Activated T-cell treated with anti-CD3 and anti-CD28 coated beads for 1 hour (primary cell): Measurements from ENCODE around the gene BABAM2.
A peak's percentile ranks its signal among the peaks of the same experiment; 100 is the strongest.
"Not testable (repeated sequence)": the region's sequence is repeated elsewhere in the genome, so short reads cannot be mapped to it uniquely, and the experiment has no call there.

Experiments
- DNase-seq: peaks from one replicate; pipeline ENCODE4 v3.0.0-alpha.2; 2020; ENCODE audit warnings: low read depth

BABAM2 gene

DNA sequence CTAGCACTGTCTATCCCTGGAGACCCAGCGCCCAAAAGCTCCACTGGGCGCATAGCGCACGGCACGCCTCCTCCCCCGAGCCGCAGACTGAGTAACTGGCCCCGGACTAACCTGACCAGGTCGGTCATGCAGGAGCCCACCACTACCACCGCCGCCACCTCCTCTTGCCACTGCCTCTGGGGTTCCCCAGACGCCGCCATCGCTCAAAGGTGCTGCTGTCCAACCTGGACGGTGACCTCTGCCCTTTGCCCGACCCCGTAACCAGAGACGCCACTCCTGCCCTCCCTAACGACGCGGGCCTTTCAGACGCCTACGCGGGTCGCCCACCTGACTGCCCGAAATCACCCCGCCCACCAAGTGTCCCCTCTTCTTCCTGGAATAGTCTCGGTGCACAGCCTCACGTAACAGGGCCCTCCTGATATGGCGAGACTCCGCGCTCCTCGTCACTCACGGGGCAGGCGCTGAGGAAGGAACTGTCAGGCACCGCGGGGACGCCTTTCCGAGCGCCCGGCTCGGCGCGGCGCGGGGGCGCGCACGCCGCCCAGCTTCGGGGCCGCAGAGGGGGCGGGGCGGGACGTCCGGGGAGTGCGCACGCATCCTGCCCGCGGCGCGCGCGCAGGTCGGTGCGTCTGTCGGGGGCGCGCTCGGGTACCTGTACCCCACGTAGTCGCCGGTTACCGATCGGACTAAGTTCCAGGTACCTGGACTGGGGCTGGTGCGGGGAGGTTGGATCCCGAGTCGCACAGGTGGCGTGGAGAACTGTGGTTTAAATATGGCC, at the start of gene BABAM2, which contains the start of gene RBKS:
BABAM2 (plus strand) TSS at position 584 of the 778 bp plus-strand sequence. CDS start 3,828 bp downstream, outside the sequence.
RBKS (minus strand) TSS at position 242 of the 778 bp plus-strand sequence; CDS start at position 200, 42 bp downstream.
- peak; percentile 87 for DNase-seq

DNA sequence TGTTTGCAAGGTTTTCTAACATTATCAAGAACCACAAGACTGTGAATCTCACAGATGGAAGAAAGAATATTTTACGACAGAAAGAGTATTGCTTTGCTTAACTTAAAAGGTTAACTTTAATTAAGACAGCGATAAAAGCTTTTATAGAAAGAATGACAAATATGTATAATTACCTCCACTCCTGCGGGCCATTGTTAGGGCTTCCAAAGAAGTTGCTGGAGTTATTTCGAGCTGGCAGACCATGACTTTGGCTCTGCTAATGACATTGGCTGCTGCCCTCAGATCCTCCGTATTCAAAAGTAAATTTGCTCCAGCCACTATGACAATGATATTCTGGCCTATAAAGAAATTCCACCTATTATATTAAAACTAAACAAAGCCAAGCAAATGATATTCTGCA, 47.6 kb upstream of the BABAM2 start:
- no peak for DNase-seq

DNA sequence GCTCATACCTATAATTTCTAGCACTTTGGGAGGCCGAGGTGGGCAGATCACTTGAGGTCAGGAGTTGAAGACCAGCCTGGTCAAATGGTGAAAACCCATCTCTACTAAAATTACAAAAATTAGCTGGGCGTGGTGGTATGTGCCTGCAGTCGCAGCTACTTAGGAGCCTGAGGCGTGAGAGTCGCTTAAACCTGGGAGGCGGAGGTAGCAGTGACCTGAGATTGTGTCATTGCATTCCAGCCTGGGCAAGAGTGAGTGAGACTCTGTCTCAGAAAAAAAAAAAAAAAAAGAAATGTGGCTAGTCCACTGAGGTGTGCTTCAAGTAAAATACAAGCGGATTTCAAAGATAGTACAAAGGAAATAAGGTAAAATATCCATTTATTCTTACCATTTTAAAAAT, 46.5 kb upstream of the BABAM2 start:
- no peak for DNase-seq

DNA sequence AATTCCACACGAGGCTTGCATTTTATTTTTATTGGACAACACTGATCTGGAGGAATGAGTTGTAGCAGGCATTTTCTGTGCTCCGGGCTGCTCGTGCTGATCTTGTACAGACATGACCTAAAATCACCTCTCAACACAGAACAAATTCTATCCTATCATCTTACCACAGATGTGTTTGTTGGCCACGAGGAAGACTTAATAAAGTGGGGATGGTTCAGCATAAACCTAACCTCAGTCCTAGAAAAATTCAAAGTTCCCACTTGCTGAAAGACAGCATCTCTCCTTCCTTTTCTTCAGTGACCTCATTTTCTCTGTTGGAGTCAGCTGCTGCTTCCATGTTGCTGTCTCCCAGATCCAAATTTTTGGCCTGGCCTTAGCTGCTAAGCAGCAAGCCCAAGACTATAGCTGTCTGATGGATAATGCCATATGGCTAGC, 45.7 kb upstream of the BABAM2 start:
- DNase-seq, result no peak

DNA sequence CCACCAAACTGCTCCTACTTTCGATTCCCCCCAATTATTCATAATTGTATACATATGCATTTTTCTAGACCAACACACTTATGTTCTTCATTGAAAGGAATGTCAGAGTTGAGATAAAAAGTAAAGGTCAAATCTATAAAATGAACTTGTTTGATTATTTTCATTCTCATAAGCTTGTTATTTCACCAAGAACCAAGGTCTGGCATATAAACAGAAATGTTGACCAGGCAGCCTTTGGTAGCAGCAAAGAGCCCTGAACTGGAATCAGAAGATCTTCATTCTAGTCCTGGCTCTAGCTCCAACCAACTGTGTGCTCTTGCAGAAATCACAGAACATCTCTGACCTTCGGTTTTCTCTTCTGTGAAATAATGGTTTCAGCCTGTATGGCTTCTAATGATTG, 43.2 kb upstream of the BABAM2 start:
- DNase-seq, result no peak

DNA sequence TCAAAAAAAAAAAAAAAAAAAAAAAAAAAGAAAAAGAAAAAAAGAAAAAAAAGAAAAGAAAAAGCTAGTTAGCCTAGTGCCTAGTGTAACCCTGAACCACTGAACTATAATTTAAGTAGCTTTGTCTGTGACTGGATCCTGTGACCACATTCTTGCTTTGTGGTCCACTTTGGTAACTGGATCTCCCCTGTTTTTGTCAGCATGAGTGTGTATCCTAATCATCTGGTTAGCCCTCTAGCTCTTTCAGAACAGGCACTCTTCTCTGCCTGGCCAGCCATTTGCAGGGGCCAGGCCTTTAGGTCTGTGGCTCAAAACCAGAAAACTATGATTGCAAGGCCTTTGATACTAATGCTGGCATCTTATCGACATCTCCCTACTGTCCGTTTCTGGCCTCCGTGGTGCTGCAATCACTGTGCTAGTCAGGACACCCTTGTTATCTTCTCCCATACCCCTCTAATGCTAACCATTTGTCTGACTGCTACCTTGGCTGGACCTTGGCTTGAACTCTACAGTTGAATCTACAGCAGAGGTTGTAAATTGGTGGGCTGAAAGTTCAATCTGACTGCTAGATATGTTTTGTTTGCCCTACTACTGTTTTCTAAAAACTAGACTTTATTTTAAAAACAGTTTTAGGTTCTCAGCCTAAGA, 40.8 kb upstream of the BABAM2 start:
- no peak for DNase-seq

DNA sequence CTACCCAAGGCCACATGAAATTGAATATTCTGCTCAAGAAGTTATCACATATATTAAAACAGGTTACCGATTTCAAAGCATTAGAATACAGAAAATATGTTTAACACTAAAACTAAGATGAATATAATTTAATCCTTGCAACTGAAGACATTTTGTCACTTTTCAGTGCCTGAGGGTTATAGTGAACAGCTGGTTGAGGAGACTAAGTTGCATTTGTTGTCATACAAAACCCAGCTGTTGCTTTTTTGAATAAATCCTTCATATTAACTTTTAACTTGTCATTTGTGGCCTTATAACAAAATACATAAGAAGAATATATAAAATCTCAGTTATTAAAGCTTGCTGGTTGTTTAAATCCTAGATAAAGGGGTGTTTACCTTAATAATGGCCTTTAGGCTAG, 37.8 kb upstream of the BABAM2 start:
- DNase-seq, result no peak

DNA sequence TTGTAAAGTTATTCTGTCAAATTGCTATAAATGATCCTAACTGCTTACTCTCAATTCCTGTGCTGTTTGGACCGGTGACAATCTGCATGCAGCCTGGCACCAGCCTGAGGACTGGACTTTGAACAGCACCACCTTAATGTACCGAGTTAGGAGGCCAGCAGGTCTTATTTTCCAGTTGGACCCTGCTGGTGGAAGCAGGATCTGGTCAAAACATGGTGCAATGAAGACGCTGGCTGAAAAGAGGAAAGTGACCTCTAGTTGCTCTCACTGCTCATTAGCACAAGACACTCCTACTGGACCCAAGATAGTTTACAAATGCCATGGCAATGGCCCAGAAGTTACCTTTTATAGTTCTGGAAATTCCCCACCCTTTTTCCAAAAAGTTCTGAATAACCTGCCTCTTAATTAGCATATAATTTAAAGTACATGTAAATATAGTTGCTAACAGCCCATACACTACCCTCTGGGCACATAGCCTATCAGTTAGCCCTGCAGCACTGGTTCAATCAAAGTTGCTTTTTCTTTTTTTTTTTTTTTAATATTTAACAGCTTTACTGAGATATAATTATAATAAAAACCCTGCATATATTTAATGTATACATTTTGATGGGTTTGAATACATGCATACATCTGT, 36.2 kb upstream of the BABAM2 start:
- DNase-seq, result no peak

DNA sequence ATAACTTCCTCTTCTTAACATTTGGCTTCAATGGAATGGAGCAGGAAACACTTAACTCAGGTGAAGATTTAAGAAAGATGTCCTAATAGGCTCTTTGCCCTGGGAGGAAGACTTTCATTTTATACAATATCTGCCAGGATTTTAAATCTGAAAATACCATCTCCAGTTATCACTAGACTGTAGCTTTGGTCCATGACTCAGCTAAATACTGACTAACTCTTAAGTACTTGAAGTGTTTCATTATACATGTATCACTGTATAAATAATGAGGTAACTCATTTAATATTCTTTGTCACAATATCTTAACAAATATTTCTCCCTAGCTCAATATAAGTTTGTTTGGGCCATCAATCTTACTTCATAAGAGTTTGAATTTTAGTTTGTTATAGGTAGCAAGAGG, 35.1 kb upstream of the BABAM2 start:
- DNase-seq, result no peak

DNA sequence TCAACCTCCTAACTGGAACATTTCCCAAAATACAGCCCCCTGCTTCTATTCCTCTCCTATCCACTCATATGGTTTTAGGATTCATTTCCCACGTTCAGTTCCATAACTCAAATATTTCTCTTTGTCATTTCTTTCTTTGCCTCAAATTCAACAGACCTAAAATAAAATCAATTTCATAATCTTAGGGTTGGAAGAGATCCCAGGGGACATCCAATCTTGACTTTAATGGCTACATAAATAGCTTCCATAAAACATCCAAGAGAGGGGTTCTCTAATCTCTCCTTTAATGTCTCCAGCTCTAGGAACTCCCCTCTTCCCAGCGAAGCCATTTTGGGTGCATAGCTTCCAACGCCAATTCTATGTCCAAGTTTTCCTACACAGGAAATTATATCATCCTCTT, 34.1 kb upstream of the BABAM2 start:
- DNase-seq, result no peak

DNA sequence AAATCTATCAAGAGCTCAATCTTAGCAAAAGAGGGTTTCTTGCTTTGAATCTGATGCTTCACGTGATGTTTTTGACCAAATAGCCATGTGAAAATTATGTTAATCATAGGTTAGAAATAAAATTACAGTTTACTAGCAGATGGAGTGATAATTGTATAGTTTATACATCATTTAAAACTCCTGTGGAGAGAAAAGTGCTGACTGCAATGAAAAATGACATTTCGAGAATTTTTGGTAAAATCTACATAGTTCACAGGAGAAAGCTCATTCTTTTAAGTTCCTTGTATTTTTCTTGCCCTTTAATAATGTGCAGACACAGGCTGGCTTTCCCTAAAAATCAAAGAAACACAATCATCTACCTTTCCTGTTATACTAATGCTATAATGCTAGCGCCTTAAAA, 33.6 kb upstream of the BABAM2 start:
- DNase-seq, result no peak

DNA sequence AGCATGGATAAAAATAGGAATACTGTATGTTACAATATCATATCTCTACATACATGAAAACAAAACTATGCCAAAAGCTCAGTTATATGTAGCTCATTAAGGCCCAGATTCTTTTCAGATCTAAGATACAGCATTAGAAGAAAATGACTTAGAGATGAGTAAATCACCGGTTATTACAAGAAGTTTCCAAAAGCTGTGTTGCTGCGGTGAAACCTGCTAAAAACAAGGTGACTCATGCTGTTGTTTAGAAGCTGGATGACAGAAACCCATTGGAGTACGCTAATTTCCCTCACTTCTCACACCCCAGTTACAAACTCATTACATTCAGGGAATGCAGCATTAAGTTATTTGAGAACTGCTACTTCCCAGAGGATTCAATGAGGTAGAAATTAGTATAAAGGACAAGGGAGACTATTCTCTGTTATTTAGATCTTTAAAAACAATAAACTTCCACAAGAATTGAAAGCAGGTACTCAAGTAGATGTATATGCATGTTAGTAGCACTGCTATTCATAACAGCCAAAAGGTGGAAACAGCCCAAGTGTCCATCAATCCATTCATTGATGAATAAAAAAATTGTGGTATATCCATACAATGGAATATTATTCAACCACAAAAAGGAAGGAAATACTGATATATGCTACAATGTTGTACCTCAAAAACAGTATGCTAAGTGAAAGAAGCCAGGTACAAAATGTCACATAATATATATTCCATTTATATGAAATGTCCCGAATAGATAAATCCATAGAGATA, 32.9 kb upstream of the BABAM2 start:
- no peak for DNase-seq

DNA sequence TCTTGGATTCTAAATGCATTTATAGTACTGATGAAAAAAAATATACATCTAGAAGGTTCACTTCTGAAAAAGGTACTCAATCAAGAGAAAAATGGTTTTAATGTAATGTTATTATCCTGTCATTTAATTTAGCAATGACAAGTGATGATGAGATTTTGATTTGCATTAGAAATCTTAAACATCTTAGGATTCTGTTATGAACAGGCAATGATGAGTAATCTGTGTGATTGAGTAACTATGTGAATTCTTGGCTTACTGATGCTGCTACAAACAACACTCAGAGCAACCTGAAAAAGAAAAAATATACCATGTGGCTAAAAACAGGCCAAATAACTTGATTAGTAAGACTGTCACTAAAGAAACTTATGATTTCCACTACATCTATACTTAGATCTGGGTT, 30.4 kb upstream of the BABAM2 start:
- DNase-seq, result no peak

DNA sequence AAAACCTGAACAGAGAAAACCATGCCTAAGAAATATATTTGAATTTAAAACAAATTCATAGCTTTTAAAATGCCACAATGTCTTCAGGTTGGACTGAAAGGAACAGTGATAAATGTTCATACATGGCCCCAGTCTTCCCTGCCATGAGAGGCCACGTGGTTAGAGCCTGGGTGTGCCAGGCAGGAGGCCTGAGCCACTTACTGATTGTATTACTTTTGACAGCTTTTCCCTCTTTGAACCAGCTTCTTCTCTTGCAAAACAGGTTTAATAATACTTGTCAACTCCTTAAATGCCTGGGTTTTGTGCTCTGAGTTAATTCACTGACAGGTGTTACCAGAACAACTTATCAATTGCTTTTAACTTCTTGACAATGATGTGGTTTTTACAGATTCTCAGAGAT, 27.4 kb upstream of the BABAM2 start:
- no peak for DNase-seq

DNA sequence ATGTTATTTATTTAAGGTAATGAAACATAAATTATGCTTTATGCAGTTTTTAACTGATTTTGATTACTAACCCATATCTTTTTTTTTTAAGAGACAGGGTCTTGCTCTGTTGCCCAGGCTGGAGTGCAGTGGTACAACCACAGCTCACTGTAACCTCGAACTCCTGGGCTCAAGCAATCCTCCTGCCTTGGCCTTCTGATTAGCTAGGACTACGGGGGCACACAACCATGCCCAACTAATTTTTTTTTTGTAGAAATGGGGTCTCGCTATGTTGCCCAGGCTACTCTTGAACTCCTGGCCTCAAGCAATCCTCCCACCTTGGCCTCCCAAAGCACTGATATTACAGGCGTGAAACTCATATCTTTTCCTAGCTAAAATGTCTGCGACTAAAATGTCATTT, 26.6 kb upstream of the BABAM2 start:
- DNase-seq, result not testable (repeated sequence)

DNA sequence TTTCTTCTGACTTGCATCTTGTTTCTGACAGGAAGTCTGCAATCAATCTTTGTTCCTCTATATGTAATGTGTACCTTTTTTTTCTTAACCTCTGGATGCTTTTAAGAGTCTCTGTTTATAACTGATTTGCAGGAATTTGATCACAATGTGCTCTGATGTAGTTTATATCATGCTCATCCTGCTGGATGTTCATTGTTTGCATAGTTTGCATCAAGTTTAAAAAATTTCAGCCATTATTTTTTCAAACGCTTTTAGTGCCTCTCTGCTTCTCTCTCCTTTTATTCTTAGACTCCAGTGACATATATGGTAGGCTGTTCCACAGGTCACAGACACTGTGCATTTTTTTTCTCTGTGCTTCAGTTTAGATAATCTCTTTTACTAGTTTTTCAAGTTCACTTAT, 24.3 kb upstream of the BABAM2 start:
- DNase-seq, result no peak

DNA sequence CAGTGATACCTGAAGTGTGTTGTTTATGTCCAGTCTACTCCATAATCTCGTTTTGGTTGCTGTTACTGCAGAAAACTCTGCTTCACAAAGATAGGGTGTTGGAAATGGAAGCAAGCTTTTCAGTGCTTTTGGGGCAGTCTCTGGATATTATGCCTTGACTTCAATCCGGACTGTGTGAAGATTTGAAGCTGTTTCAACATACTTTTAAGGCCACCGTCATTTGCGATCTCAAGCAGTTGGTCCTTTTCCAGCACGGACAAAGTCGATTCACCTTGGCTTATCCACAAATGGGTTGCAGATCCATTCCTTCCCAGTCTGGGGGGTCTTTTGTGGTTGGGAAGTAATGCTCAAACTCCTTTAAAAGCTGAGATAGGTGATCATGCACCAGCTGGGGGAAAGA, 20.8 kb upstream of the BABAM2 start:
- DNase-seq, result no peak

DNA sequence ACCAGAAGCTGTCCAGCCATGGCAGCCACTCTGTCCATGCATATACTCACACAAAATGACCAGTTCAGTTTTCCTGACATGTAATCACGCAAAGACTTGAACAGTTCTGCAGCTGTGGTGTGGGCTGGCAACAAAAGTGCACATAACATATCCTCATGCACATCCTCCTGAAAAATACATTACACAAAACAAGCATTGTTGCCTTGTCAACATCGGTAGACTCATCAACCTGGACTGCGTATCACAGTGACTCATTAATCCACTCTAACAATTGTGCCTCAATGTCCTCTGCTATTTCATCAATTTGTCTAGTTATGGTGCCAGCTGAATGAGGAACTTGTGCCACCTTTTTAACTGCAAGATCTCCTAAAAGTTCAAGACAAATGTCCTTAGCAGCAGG, 19.8 kb upstream of the BABAM2 start:
- no peak for DNase-seq

DNA sequence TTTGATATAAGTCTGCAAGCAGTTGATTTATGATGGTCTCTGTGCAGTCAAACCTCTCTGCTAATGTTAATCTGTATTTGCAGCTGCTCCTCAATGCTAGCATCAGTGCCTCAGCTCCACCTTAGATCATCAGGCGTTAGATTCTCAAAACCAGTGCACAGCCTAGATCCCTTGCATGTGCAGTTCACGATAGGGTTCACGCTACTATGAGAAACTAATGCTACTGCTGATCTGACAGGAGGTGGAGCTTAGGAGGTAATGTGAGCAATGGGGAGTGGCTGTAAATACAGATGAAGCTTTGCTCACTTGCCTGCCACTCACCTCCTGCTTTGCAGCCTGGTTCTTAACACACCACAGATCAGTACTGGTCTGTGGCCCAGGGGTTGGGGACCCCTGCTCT, 18.7 kb upstream of the BABAM2 start:
- no peak for DNase-seq

DNA sequence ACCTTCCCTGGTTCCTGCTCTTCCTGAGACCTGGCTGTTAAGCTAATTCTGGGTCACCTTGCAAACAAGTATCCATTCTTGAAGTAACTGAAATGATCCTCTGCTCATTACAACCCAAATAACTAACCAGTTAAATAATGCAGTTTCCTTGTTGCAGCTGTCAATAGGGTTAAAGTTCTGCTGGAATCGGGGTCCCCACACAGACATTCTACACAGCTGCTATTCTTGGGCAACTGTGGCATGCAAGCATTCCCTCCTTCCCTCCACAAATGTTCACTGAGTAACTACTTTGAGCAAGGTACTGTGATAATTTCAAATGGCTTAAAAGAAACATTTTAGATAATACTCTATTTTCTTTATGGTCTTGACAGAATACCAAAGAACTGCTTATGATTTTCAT, 17.4 kb upstream of the BABAM2 start:
- no peak for DNase-seq

DNA sequence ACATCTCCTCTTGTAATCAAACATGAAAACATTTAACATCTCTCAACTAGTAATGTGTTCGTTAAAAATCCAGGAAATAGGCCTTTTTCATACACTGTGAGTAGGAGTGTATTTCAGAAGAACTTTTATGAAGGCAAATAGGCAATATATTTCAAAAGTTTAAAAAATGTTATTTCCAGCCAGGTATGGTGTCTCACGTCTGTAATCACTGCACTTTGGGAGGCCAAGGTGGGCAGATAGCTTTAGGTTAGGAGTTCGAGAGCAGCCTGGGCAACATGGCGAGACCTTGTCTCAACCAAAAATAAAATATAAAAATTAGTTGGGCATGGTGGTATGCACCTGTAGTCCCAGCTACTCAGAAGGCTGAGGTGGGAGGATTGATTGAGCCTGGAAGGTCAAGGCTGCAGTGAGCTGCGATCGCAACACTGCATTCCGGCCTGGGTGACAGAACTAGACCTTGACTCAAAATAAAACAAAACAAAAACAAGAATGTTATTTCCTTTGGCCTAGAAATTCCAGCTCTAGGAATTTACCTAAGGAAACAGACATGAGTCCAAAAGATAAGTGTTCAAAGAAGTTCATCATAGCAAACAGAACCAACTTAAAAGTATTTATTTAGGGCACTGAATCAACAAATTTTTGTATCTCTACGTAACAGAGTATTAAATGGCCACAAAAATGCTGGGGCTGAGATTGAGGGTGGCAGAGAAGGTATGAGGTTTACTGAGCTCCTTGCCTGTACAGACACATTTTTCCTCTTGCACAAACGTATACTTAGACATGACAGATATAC, 15.2 kb upstream of the BABAM2 start:
- no peak for DNase-seq

DNA sequence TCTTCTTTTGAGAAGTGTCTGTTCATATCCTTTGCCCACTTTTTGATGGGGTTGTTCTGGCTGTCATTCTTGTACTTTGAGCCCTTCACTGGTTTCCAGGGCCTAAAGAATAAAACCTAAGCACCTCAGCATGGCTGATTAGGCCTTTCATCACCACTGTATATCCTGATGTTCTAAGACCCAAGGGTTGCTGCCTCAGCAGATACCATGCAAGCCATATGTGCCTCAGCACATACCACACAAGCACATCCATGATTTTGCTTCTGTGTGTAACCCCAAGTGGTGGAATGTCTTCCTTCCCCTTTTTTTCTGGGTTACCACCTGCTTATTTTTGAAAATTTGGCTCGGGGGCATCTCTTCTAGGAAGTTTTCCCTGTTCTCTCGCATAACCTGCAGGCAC, 11.7 kb upstream of the BABAM2 start:
- no peak for DNase-seq
